ENCODE data around the gene AHRR. TPM values are rescaled to one million over a fixed set of nuclear protein-coding genes. Genes with fewer than 3 reads are reported as not detected.

Gene AHRR
- total RNA-seq, 1 experiment from 2014 or later: 1.3 TPM

DNA sequence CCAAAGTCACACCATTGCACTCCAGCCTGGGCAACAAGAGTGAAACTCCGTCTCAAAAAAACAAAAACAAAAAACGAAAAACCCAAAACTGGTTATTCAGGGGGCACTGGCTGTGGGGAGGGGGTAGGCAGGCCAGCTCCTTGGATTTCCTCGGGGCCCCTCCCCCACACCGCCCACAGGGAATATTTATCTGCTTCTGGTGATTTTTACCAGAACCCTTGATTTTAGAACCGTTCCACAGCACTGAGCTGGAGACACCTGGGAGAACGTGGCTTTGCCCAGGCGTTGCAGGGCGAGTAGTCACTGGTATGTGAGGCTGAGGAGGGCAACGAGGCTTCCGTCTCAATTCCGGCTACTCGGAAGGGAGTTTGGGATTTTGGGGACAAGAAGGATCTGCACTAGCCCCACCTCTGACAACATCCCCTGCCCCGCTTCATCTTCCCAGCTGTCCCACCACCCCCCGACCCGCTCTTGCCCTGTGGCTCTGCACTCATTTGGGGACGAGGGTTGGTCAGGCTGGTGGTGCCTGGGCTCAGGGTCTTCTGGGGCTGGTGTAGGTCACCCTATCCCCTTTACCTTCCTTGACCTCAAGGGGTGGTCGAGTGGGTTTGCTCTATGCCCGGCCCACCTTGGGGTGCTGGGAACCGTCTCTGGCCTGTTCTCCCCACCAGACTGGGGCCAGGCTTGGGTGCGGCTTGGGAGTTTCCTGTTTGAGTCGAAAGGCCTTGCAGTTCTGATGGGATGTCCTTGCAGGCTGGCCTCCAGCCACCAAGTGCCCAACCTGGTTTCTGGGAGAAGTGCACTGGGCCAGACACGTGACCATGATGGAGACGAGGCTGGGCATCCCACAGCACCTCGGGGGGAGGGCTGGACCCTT is 3.5 kb downstream of the AHRR start:
- no peak overlapping the region for H3K4me3 Mint-ChIP-seq (ENCODE audit: low read depth, unreplicated experiment)
- intact Hi-C loops (cut with micrococcal nuclease; ENCODE audit: unreplicated experiment): no loop called here
- CTCF ChIA-PET: no interaction called here

DNA sequence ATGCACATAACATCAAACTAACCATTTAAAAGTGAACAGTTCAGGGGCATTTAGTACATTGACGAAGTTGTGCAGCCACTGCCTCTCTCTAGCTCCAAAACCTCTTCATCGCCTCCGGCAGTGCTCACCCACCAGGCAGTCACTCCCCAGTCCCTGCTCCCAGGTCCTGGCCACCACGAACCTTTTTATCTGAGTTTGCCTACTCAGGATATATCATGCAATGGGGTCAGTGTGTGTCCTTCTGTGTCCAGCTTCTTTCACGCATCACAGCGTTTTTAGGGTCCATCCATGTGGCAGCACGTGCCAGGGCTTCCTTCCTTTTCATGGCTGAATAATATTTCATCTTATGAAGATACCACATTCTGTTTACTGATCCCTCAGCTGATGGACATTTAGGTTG is 4.6 kb downstream of the AHRR start:
- TF ChIP-seq, protein P1, sequence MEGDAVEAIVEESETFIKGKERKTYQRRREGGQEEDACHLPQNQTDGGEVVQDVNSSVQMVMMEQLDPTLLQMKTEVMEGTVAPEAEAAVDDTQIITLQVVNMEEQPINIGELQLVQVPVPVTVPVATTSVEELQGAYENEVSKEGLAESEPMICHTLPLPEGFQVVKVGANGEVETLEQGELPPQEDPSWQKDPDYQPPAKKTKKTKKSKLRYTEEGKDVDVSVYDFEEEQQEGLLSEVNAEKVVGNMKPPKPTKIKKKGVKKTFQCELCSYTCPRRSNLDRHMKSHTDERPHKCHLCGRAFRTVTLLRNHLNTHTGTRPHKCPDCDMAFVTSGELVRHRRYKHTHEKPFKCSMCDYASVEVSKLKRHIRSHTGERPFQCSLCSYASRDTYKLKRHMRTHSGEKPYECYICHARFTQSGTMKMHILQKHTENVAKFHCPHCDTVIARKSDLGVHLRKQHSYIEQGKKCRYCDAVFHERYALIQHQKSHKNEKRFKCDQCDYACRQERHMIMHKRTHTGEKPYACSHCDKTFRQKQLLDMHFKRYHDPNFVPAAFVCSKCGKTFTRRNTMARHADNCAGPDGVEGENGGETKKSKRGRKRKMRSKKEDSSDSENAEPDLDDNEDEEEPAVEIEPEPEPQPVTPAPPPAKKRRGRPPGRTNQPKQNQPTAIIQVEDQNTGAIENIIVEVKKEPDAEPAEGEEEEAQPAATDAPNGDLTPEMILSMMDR (IDR thresholded peaks at IDR 0.05; ENCODE audit: unreplicated experiment): no peak
- H3K36me3 Mint-ChIP-seq (ENCODE audit: insufficient read depth, unreplicated experiment): peaks cover under 1% of the 10 kb centered on the region
- peaks cover under 1% of the 10 kb centered on the region for H3K27me3 Mint-ChIP-seq (ENCODE audit: unreplicated experiment)
- no peaks in the 10 kb centered on the region for H3K9me3 Mint-ChIP-seq (ENCODE audit: low read depth, unreplicated experiment)
- BruUV-seq (replicated peaks): no TSS peak
- no peak overlapping the region for H3K27ac Mint-ChIP-seq (ENCODE audit: unreplicated experiment)
- CTCF ChIA-PET: no interaction called here
- no peak overlapping the region for H3K4me3 Mint-ChIP-seq (ENCODE audit: low read depth, unreplicated experiment)
- peaks cover 8% of the 10 kb centered on the region for H3K4me1 Mint-ChIP-seq (ENCODE audit: low read depth, unreplicated experiment)
- DNase-seq: no peak
- intact Hi-C loops (cut with micrococcal nuclease; ENCODE audit: unreplicated experiment): no loop called here

More for the DNA sequence above, 3.5 kb downstream of the AHRR start:
- DNase-seq: no peak
- peaks cover 12% of the 10 kb centered on the region for H3K27me3 Mint-ChIP-seq (ENCODE audit: unreplicated experiment)
- H3K9me3 Mint-ChIP-seq (ENCODE audit: low read depth, unreplicated experiment): no peaks in the 10 kb centered on the region
- peaks cover 9% of the 10 kb centered on the region for H3K36me3 Mint-ChIP-seq (ENCODE audit: insufficient read depth, unreplicated experiment)
- H3K27ac Mint-ChIP-seq (ENCODE audit: unreplicated experiment): no peak overlapping the region
- no TSS peak for BruUV-seq (replicated peaks)
- H3K4me1 Mint-ChIP-seq (ENCODE audit: low read depth, unreplicated experiment): peaks cover 8% of the 10 kb centered on the region
- TF ChIP-seq, protein P1 (IDR thresholded peaks at IDR 0.05; ENCODE audit: unreplicated experiment): no peak

DNA sequence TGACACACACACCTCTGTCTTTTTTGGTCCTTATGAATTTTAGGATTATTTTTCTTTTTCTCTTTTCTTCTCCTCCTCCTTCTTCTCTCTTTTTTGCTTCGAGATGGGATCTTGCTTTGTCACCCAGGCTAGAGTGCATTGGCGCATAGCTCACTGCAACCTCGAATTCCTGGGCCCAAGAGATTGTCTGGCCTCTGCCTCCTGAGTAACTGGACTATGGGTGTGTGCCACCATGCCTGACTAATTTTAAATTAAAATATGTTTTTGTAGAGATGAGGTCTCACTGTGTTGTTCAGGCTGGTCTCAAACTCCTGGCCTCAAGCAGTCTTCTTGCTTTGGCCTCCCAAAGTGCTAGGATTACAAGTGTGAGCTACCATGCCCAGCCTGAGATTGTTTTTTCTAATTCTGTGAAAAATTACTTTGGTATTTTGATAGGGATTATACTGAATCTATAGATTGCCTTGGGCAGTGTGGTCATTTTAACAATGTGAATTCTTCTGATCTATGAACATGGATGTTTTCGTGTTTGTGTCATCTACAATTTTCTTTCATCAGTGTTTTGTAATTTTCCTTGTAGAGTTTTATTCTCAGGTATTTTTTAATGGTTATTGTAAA is 7.7 kb downstream of the AHRR start:
- no TSS peak for BruUV-seq (replicated peaks)
- TF ChIP-seq, protein P1 (IDR thresholded peaks at IDR 0.05; ENCODE audit: unreplicated experiment): no peak
- Mint-ChIP-seq H3K27ac (ENCODE audit: unreplicated experiment) (no peak overlapping the region), H3K4me1 (ENCODE audit: low read depth, unreplicated experiment) (peaks cover under 1% of the 10 kb centered on the region), H3K4me3 (ENCODE audit: low read depth, unreplicated experiment) (no peak overlapping the region), H3K27me3 (ENCODE audit: unreplicated experiment) (peaks cover 13% of the 10 kb centered on the region), H3K36me3 (ENCODE audit: insufficient read depth, unreplicated experiment) (no peaks in the 10 kb centered on the region), H3K9me3 (ENCODE audit: low read depth, unreplicated experiment) (no peaks in the 10 kb centered on the region)
- intact Hi-C loops (cut with micrococcal nuclease; ENCODE audit: unreplicated experiment): no loop called here
- no peak for DNase-seq
- CTCF ChIA-PET: no interaction called here

DNA sequence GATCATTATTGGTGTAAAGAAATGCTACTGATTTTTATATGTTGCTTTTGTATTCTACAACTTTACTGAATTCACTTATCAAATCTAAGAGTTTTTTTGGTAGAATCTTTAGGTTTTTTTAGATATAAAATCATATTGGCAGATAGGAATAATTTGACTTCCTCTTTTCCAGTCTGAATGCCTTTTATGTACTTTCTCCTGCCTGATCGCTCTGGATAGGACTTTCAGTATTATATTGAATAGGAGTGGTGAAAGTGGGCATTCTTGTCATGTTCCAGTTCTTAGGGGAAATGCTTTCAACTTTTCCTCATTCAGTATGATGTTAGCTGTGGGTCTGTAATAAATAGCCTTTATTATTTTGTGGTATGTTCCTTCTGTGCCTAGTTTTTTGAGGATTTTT is 8.3 kb downstream of the AHRR start:
- CTCF ChIA-PET: no interaction called here
- intact Hi-C loops (cut with micrococcal nuclease; ENCODE audit: unreplicated experiment): no loop called here
- Mint-ChIP-seq H3K4me1 (ENCODE audit: low read depth, unreplicated experiment) (no peaks in the 10 kb centered on the region), H3K4me3 (ENCODE audit: low read depth, unreplicated experiment) (no peak overlapping the region), H3K36me3 (ENCODE audit: insufficient read depth, unreplicated experiment) (no peaks in the 10 kb centered on the region), H3K9me3 (ENCODE audit: low read depth, unreplicated experiment) (no peaks in the 10 kb centered on the region), H3K27ac (ENCODE audit: unreplicated experiment) (no peak overlapping the region), H3K27me3 (ENCODE audit: unreplicated experiment) (peaks cover 14% of the 10 kb centered on the region)
- TF ChIP-seq, protein P1 (IDR thresholded peaks at IDR 0.05; ENCODE audit: unreplicated experiment): no peak
- no peak for DNase-seq
- no TSS peak for BruUV-seq (replicated peaks)

Data from Calu3 (cell line).